Urinary bladder (tissue), 4 donors: ENCODE data around the gene ATF6B. TPM values are rescaled to one million over a fixed set of nuclear protein-coding genes. Genes with fewer than 3 reads are reported as not detected.

Experiments used
- DNase-seq: peaks from one replicate; pipeline ENCODE4 v3.0.0-alpha.2; 2015; ENCODE audit errors: extremely low spot score
- H3K27ac ChIP-seq: one replicate; pipeline ENCODE4 v1.5.1; 2013; ENCODE audit warnings: low read depth, mild to moderate bottlenecking, moderate library complexity
- H3K36me3 ChIP-seq: one replicate; pipeline ENCODE4 v1.6.1; 2013; ENCODE audit warnings: mild to moderate bottlenecking, moderate library complexity; ENCODE audit not compliant: insufficient read depth
- H3K4me1 ChIP-seq: one replicate; pipeline ENCODE4 v1.6.1; 2013; ENCODE audit warnings: mild to moderate bottlenecking, moderate library complexity; ENCODE audit not compliant: insufficient read depth
- H3K4me3 ChIP-seq: one replicate; pipeline ENCODE4 v1.5.1; 2013; ENCODE audit warnings: low read depth, low read length
- WGBS: extraction: QIAGEN DNeasy Blood & Tissue Kit; methylation state at CpG from one replicate; pipeline ENCODE4 v1.1.7; 2013; 5-methylcytosine and 5-hydroxymethylcytosine counted together
- polyA plus RNA-seq: library from polyadenylated mRNA; stranded (reverse); fragments of 200-250 nt; gene quantifications from one replicate; pipeline ENCODE4 v1.2.3, GENCODE V29; 2013
- total RNA-seq: library from RNA; depleted of rRNA; stranded (reverse); fragments of >200 nt; gene quantifications from one replicate; pipeline ENCODE4 v1.2.3, GENCODE V29; 2014
- donor health status: healthy with polysubstance abuse.
- donor health status: healthy.

The ATF6B gene
- total RNA-seq (28.8 TPM), polyA plus RNA-seq (68.3 TPM)

GRCh38 chr6:32127717-32128592, at the start of gene ATF6B:
Gene ATF6B (minus strand): TSS chr6:32128246. CDS start chr6:32128207, 39 bp downstream.
- peak; percentile 99 for DNase-seq
- peak within 1 kb of the TSS; percentile 90 for H3K4me3 ChIP-seq
- H3K4me1 ChIP-seq: no peaks in the 10 kb centered on the region
- peak within 1 kb of the TSS; percentile 83 for H3K27ac ChIP-seq
- under 1% methylated on average over 44 of the region's 44 CpGs for WGBS
- no peaks in the 10 kb centered on the region for H3K36me3 ChIP-seq

- 0% methylated on average over 20 of the region's 20 CpGs for WGBS
- H3K4me3 ChIP-seq: peak overlapping the region; percentile 27
- H3K4me1 ChIP-seq: peaks cover 3% of the 10 kb centered on the region
- no peak for DNase-seq
- H3K27ac ChIP-seq: peak overlapping the region; percentile 95
- H3K36me3 ChIP-seq: no peaks in the 10 kb centered on the region
These were observed 49.2 kb upstream of the ATF6B start for GRCh38 chr6:32177183-32177787.

DNA sequence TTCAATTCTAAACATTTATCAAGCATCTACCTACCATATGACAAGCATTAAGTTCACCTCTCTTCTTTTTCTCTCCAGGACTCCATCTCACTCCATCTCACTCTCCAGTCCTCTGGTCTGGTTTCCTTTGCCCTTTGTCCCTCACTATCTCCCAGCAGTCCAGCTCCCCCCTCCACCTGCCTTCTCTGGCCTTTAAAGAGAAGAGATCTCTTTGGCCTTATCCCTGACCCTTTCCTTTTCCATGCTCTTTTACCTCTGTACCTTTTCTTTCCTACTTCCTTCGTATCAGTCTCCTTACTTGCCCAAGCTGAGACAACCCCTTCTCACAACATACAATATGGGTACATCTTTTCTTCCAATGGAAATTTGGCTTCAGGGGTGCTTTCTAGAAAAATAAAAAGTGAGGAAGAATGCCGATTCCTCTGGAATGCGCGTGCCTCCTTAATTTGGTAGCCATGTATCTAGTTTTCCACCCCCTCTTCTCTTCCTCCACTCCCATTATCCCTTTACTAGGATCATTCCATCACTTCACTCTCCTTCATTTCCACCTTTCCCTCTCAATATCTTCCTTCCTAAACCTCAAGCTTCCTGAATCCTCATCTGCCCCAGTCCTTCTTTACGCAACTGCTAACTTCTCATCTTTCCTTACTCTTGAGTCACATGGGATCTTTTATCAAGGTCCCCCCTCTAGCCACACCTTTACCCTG, 48.6 kb upstream of the ATF6B start:
- peak overlapping the region; percentile 27 for H3K4me3 ChIP-seq
- peaks cover 3% of the 10 kb centered on the region for H3K4me1 ChIP-seq
- 7% methylated on average over 5 of the region's 5 CpGs for WGBS
- peak overlapping the region; percentile 95 for H3K27ac ChIP-seq
- H3K36me3 ChIP-seq: no peaks in the 10 kb centered on the region
- no peak for DNase-seq

DNA sequence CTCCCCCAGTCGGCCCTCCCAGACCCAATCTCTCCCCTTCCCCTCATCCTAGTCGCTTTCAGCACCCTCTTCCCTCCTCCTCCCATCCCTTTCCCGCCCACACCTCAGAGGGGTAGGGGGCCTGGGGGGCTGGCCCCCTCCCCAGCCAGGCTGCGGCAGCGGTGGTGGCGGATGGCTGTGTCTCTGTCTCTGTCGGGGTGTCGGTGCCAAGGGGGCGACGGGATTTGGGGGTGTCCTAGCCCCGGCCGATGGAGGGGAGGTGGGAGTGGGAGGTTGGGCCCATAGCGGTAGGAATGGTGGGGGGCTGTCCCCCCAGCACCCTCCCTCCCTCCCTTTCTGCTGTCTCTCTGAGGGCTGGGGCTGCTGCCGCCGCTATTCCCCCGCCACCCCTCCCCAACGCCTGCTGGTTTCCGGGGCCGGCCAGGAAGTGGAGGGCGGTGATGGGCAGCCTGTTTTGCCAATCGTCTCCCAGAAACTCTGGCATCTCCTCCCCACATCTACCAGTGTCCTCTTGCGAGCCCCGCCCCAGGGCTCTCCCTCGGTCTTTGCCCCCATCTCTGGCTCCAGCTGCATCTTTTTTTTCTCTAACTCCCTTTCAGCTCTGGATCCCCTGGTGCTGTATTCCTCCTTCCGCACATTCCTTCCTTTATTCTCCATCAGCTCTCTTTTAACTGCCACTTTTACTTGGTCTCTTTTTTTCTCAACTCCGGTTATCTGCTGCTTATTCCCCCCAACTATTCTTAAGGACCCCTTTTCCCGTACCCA, 47.8 kb upstream of the ATF6B start, which contains the start of gene AGPAT1:
TSS of gene AGPAT1 (minus strand) at position 374 of the 765 bp plus-strand sequence. CDS start 4,588 bp downstream, outside the sequence.
- Histone ChIP-seq H3K36me3 (no peaks in the 10 kb centered on the region), H3K4me3 (peak within 1 kb of the TSS; percentile 85), H3K27ac (peak within 1 kb of the TSS; percentile 95), H3K4me1 (peaks cover 3% of the 10 kb centered on the region)
- under 1% methylated on average over 27 of the region's 27 CpGs for WGBS
- peak; percentile 93 for DNase-seq

GRCh38 chr6:32175322-32175710, 47.3 kb upstream of the ATF6B start:
- Histone ChIP-seq H3K36me3 (no peaks in the 10 kb centered on the region), H3K4me1 (peaks cover 3% of the 10 kb centered on the region), H3K4me3 (peak overlapping the region; percentile 85), H3K27ac (no peak overlapping the region)
- no peak for DNase-seq
- 5% methylated on average over 2 of the region's 2 CpGs for WGBS

GRCh38 chr6:32174416-32174815, 46.4 kb upstream of the ATF6B start:
- Histone ChIP-seq H3K36me3 (no peaks in the 10 kb centered on the region), H3K4me3 (no peak overlapping the region), H3K27ac (no peak overlapping the region), H3K4me1 (peaks cover 3% of the 10 kb centered on the region)
- WGBS: 92% methylated on average over 1 of the region's 1 CpG
- DNase-seq: no peak

DNA sequence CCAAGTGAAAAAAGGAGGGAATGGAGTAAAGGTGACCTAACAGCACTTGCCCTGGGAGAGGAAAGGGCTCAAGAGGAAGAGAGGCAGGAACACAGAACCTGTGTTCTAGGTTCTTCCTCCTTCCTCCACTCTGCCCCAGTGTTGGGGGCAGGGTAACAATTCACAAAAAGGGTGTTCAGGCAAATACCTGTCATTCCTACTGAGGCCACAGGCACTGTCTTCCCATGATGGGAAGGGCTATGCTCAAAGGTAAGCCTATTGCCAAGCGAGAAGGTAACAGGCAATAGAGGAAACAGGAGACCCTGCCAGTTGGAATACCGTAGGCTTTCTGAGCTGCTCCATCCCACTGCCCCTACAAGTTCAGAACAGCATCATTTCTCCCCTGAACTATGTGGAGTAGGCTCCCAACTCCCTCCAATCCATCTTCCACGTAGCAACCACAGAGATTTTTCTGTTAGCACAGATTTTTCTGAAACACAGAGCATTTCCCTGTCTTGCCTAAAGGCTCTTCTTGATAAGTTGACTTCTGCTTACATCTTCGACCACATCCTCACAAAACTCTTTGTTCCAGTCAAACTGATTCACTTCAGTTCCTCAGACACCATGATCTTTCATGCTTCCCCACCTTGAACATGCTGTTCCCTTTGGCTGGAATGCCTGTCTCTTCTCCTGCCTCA, 45.1 kb upstream of the ATF6B start:
- Histone ChIP-seq H3K36me3 (peaks cover 1% of the 10 kb centered on the region), H3K4me3 (no peak overlapping the region), H3K4me1 (peaks cover 3% of the 10 kb centered on the region), H3K27ac (no peak overlapping the region)
- 73% methylated on average over 4 of the region's 4 CpGs for WGBS
- no peak for DNase-seq

- Histone ChIP-seq H3K4me1 (peaks cover 3% of the 10 kb centered on the region), H3K36me3 (peaks cover 1% of the 10 kb centered on the region), H3K4me3 (no peak overlapping the region), H3K27ac (no peak overlapping the region)
- WGBS: 97% methylated on average over 6 of the region's 6 CpGs
- DNase-seq: no peak
These were observed 43.2 kb upstream of the ATF6B start for GRCh38 chr6:32171234-32171633.

- Histone ChIP-seq H3K27ac (no peak overlapping the region), H3K4me3 (no peak overlapping the region), H3K36me3 (peaks cover 1% of the 10 kb centered on the region), H3K4me1 (peaks cover 2% of the 10 kb centered on the region)
- 92% methylated on average over 11 of the region's 11 CpGs for WGBS
- DNase-seq: no peak
These were observed 42.2 kb upstream of the ATF6B start for GRCh38 chr6:32170294-32170693.

- Histone ChIP-seq H3K4me3 (no peak overlapping the region), H3K27ac (no peak overlapping the region), H3K4me1 (no peaks in the 10 kb centered on the region), H3K36me3 (peaks cover 1% of the 10 kb centered on the region)
- DNase-seq: no peak
- 74% methylated on average over 11 of the region's 11 CpGs for WGBS
These were observed 41.0 kb upstream of the ATF6B start for GRCh38 chr6:32168807-32169591.

DNA sequence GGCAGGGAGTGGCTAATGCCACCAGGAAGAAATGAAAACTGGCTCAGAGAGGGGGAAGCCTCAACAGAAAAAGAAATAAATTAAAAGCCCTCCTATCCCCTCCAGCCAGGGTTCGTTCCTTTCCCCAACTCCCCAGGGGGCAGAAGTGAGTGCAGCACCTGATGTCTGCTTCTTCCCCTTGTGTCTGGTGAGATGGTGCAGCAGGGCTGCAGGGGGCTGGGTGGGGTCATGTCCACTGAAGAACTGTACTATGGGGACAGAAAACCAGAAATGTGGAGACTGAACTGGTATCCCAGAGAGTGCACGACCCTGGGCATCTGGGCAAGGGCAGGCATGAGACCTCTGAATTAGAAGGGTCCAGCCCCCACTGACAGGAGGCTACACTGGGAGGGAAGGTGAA, 40.3 kb upstream of the ATF6B start:
- Histone ChIP-seq H3K27ac (no peak overlapping the region), H3K4me1 (no peaks in the 10 kb centered on the region), H3K4me3 (no peak overlapping the region), H3K36me3 (peaks cover 1% of the 10 kb centered on the region)
- no peak for DNase-seq
- 63% methylated on average over 2 of the region's 2 CpGs for WGBS

GRCh38 chr6:32167761-32168262, 39.8 kb upstream of the ATF6B start:
- whole genome bisulfite sequencing: 42% methylated on average over 6 of the region's 6 CpGs
- no peak overlapping the region for H3K4me3 ChIP-seq
- peaks cover 1% of the 10 kb centered on the region for H3K36me3 ChIP-seq
- no peak overlapping the region for H3K27ac ChIP-seq
- DNase-seq: no peak
- H3K4me1 ChIP-seq: no peaks in the 10 kb centered on the region
